OCI-LY3 (cell line): Measurements from ENCODE around the gene MACROD1.

ENCODE experiments used
- CTCF ChIP-seq: fragments of 200-600, 300-600 bp; sonication (generic); IDR thresholded peaks from 2 replicates; pipeline ENCODE4 v1.5.1; 2014; ENCODE audit warnings: antibody characterized with exemption, low read length, low read depth
- EZH2phosphoT487 ChIP-seq: fragments of 200-600 bp; shearing (Covaris generic); IDR thresholded peaks from 2 replicates; pipeline ENCODE4 v1.6.1; 2018; ENCODE audit warnings: antibody characterized with exemption, mixed run types, low read depth

GRCh38 chr11:64206457-64207255 lies 40.7 kb upstream of the MACROD1 start, which contains the start of gene FERMT3:
- TF ChIP-seq CTCF (no peak; the same call in 1 of the 2 replicates), EZH2phosphoT487 (no peak)
